Panc1 (cell line): ENCODE data around the gene FGF11. TPM values are rescaled to one million over a fixed set of nuclear protein-coding genes. Genes with fewer than 3 reads are reported as not detected.

ENCODE experiments used
- ATAC-seq: fragments of 200-7000 bp; cut with Tn5 transposase; 2 replicates; pipeline ENCODE4 v1.9.1; 2020; ENCODE audit warnings: mild to moderate bottlenecking, moderate library complexity
- BruUV-seq: library from RNA; stranded (reverse); fragments of 400-500 nt; replicated peaks from 2 replicates; lab custom pipeline; 2021; lab: Mats Ljungman, UMichigan
- CTCF ChIA-PET: fragments of 300-600 bp; sonication (Branson Sonifier 250); formaldehyde crosslinking; loops from one replicate; lab custom pipeline; 2022; ENCODE audit warnings: antibody characterized with exemption; lab: Charles Lee
- POLR2A ChIA-PET: fragments of 300-600 bp; sonication (Branson Sonifier 250); formaldehyde crosslinking; loops from one replicate; lab custom pipeline; 2022; ENCODE audit warnings: antibody characterized with exemption; lab: Charles Lee
- DNase-seq: peaks from one replicate; pipeline ENCODE4 v3.0.0-alpha.2; 2010; ENCODE audit warnings: low read depth, low spot score
- H3K27ac ChIP-seq: 2 replicates; pipeline ENCODE4 v1.5.1; 2011; ENCODE audit warnings: mild to moderate bottlenecking, low read length, inconsistent platforms
- H3K27me3 ChIP-seq: fragments of 200-500 bp; sonication (Bioruptor generic); 2 replicates; pipeline ENCODE4 v1.6.0; 2014; ENCODE audit warnings: low read length, inconsistent platforms; ENCODE audit not compliant: control insufficient read depth, insufficient read depth
- H3K36me3 ChIP-seq: fragments of 200-500 bp; sonication (Bioruptor generic); 2 replicates; pipeline ENCODE4 v1.5.1; 2014; ENCODE audit warnings: inconsistent platforms, mild to moderate bottlenecking, low read length, moderate library complexity; ENCODE audit not compliant: control insufficient read depth, insufficient read depth
- H3K4me1 ChIP-seq: 2 replicates; pipeline ENCODE4 v1.5.1; 2011; ENCODE audit warnings: inconsistent platforms, mild to moderate bottlenecking, low read length, moderate library complexity; ENCODE audit not compliant: control insufficient read depth, insufficient read depth
- H3K4me3 ChIP-seq, 2 experiments: 2 replicates each; pipeline ENCODE4 v1.5.1; 2011 to 2012; ENCODE audit warnings: low read depth in 2 of 2, low read length in 2 of 2, mild to moderate bottlenecking in 2 of 2, inconsistent platforms in 1 of 2, moderate library complexity in 1 of 2
- H3K9me3 ChIP-seq: fragments of 200-500 bp; sonication (Bioruptor generic); 2 replicates; pipeline ENCODE4 v1.5.1; 2014; ENCODE audit warnings: low read depth, mild to moderate bottlenecking, inconsistent platforms, low read length, moderate library complexity; ENCODE audit not compliant: control insufficient read depth, insufficient read depth
- CTCF ChIP-seq: fragments of 450-650 bp; IDR thresholded peaks from 2 replicates; pipeline ENCODE4 v1.5.1; 2017; ENCODE audit warnings: mild to moderate bottlenecking
- POLR2AphosphoS5 ChIP-seq: IDR thresholded peaks from 2 replicates; pipeline ENCODE4 v1.6.1; 2012; ENCODE audit warnings: mild to moderate bottlenecking, low read depth, low read length, moderate library complexity
- REST ChIP-seq, 2 experiments: IDR thresholded peaks; 2 replicates each; pipeline ENCODE4 v1.6.1; 2011 to 2012; ENCODE audit warnings: low read depth in 2 of 2, control low read depth in 1 of 2, low read length in 1 of 2, mild to moderate bottlenecking in 1 of 2, moderate library complexity in 1 of 2; ENCODE audit not compliant: insufficient read depth in 1 of 2
- SIN3A ChIP-seq: IDR thresholded peaks from 2 replicates; pipeline ENCODE4 v1.6.1; 2012; ENCODE audit warnings: low read depth, mild to moderate bottlenecking, low read length, moderate library complexity, borderline replicate concordance; ENCODE audit not compliant: insufficient read depth
- TCF7L2 ChIP-seq: IDR thresholded peaks from 2 replicates; pipeline ENCODE4 v1.6.1; 2011; ENCODE audit warnings: mild to moderate bottlenecking, low read depth, low read length, inconsistent platforms
- in situ Hi-C: cut with HindIII; loops from 2 replicates; pipeline ENCODE4 v1.10.0; 2016; ENCODE audit warnings: low sequenced_read_pairs, low pct_unique_long_range_greater_than_20kb
- intact Hi-C: fragments of 100-400 bp; cut with micrococcal nuclease; formaldehyde crosslinking; loops from one replicate; pipeline ENCODE4 v1.10.0; 2022; ENCODE audit not compliant: unreplicated experiment
- total RNA-seq: library from RNA; stranded (reverse); gene quantifications from one replicate; pipeline ENCODE4 v1.2.1, GENCODE V29; 2021; ENCODE audit not compliant: unreplicated experiment

FGF11 gene
- total RNA-seq, 1 experiment from 2014 or later: 4.4 TPM

GRCh38 chr17:7408863-7409262 is 30.4 kb upstream of the FGF11 start:
- no peaks in the 10 kb centered on the region for H3K36me3 ChIP-seq
- DNase-seq (no peak), ATAC-seq (no peak)
- no peaks in the 10 kb centered on the region; the same call in 1 of the 2 replicates for H3K4me1 ChIP-seq
- no peak overlapping the region for H3K27ac ChIP-seq
- intact Hi-C loops (no loop called here), in situ Hi-C loops (no loop called here)
- no TSS peak for BruUV-seq
- ChIA-PET POLR2A (no interaction called here), CTCF (no interaction called here)
- H3K4me3 ChIP-seq: no peak overlapping the region
- TF ChIP-seq POLR2AphosphoS5: no peak
- TF ChIP-seq REST (IDR thresholded peaks at IDR 0.05; ENCODE audit: insufficient read depth in 1 of 2, low read depth in 2 of 2, low read length in 1 of 2): no peak
- no peak for TF ChIP-seq SIN3A
- no peak for TF ChIP-seq TCF7L2
- TF ChIP-seq CTCF: no peak
- no peaks in the 10 kb centered on the region for H3K9me3 ChIP-seq
- no peaks in the 10 kb centered on the region for H3K27me3 ChIP-seq

GRCh38 chr17:7409716-7410115 is 29.6 kb upstream of the FGF11 start:
- in situ Hi-C loops (no loop called here), intact Hi-C loops (no loop called here)
- ChIA-PET POLR2A (no interaction called here), CTCF (no interaction called here)
- Histone ChIP-seq H3K4me3 (no peak overlapping the region), H3K27ac (no peak overlapping the region), H3K36me3 (no peaks in the 10 kb centered on the region), H3K27me3 (no peaks in the 10 kb centered on the region), H3K4me1 (no peaks in the 10 kb centered on the region; the same call in 1 of the 2 replicates), H3K9me3 (no peaks in the 10 kb centered on the region)
- no TSS peak for BruUV-seq
- TF ChIP-seq POLR2AphosphoS5: no peak
- TF ChIP-seq TCF7L2: no peak
- no peak for TF ChIP-seq CTCF
- ATAC-seq (no peak), DNase-seq (no peak)
